Loucy (cell line): ENCODE measurements around the gene RND1.

ENCODE experiments used
- H2AFZ ChIP-seq: fragments of 200-600 bp; sonication (generic); 2 replicates; pipeline ENCODE4 v1.6.0; 2016; ENCODE audit warnings: antibody characterized with exemption, mild to moderate bottlenecking, low read length, moderate library complexity
- H3F3A ChIP-seq: fragments of 200-600 bp; 2 replicates; pipeline ENCODE4 v1.6.0; 2016; ENCODE audit warnings: antibody characterized with exemption, low read depth, mild to moderate bottlenecking
- H3K27me3 ChIP-seq: fragments of 200-600 bp; sonication (generic); 2 replicates; pipeline ENCODE4 v1.6.1; 2014; ENCODE audit warnings: low read length, mild to moderate bottlenecking; ENCODE audit not compliant: insufficient read depth, poor library complexity, severe bottlenecking
- H3K36me3 ChIP-seq: fragments of 200-600 bp; sonication (generic); 2 replicates; pipeline ENCODE4 v1.6.1; 2016; ENCODE audit warnings: low read length; ENCODE audit not compliant: insufficient read depth
- H3K4me1 ChIP-seq: fragments of 200-600 bp; sonication (generic); 2 replicates; pipeline ENCODE4 v1.5.1; 2014; ENCODE audit warnings: low read length, mild to moderate bottlenecking; ENCODE audit not compliant: insufficient read depth, poor library complexity, severe bottlenecking
- H3K4me2 ChIP-seq: fragments of 200-600 bp; sonication (generic); 2 replicates; pipeline ENCODE4 v1.6.0; 2014; ENCODE audit warnings: antibody characterized with exemption, low read length, low read depth, mild to moderate bottlenecking; ENCODE audit not compliant: poor library complexity, severe bottlenecking
- H3K4me3 ChIP-seq: fragments of 200-600 bp; sonication (generic); 2 replicates; pipeline ENCODE4 v1.5.1; 2014; ENCODE audit warnings: low read length, mild to moderate bottlenecking, mixed read lengths; ENCODE audit not compliant: poor library complexity, severe bottlenecking
- H3K79me2 ChIP-seq: fragments of 200-600 bp; sonication (generic); 2 replicates; pipeline ENCODE4 v1.6.1; 2014; ENCODE audit warnings: low read length; ENCODE audit not compliant: insufficient read depth
- H3K9ac ChIP-seq: fragments of 200-600 bp; sonication (generic); 2 replicates; pipeline ENCODE4 v1.6.0; 2014; ENCODE audit warnings: mild to moderate bottlenecking, low read depth, low read length, moderate library complexity; ENCODE audit not compliant: poor library complexity, severe bottlenecking
- H3K9me2 ChIP-seq: fragments of 200-600 bp; sonication (generic); replicated peaks from 2 replicates; pipeline ENCODE4 v1.6.1; 2016; ENCODE audit warnings: low read depth, low read length, mixed read lengths
- H3K9me3 ChIP-seq: fragments of 200-600 bp; sonication (generic); 2 replicates; pipeline ENCODE4 v1.6.1; 2014; ENCODE audit warnings: mild to moderate bottlenecking, antibody characterized with exemption, low read length, low read depth; ENCODE audit not compliant: insufficient read depth
- H4K20me1 ChIP-seq: fragments of 200-600 bp; sonication (generic); 2 replicates; pipeline ENCODE4 v1.6.0; 2014; ENCODE audit warnings: antibody characterized with exemption, low read length, mild to moderate bottlenecking; ENCODE audit not compliant: insufficient read depth, poor library complexity, severe bottlenecking
- EZH2phosphoT487 ChIP-seq: fragments of 200-600 bp; IDR thresholded peaks from 2 replicates; pipeline ENCODE4 v1.6.1; 2018; ENCODE audit warnings: antibody characterized with exemption, mild to moderate bottlenecking, moderate library complexity, borderline replicate concordance
- TF ChIP-seq, protein P1 (sequence below): fragments of 200-600 bp; sonication (generic); conservative IDR thresholded peaks from 2 replicates; pipeline ENCODE4 v1.5.1; 2014; ENCODE audit warnings: mild to moderate bottlenecking, antibody characterized with exemption, low read length

RND1 gene

DNA sequence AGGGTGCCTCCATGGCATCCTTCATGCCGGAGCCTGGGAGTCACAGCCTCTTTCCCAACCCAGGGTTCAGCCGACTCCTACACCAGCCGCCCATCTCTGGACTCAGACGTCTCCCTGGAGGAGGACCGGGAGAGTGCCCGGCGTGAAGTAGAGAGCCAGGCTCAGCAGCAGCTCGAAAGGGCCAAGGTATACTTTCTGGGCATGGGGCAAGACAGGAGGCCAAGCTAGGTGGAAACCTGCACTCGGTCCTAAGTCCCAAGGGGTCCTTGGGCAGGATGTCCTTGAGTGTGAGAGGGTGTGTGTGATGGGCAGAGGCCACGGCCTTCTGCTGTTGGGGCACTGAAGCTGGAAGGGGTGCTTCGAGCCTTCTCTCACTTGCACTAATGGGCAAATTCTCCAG, 42.4 kb downstream of the RND1 start:
- no peaks in the 10 kb centered on the region for H3F3A ChIP-seq
- H4K20me1 ChIP-seq, result peaks cover 7% of the 10 kb centered on the region
- TF ChIP-seq EZH2phosphoT487, result no peak
- TF ChIP-seq, protein P1, sequence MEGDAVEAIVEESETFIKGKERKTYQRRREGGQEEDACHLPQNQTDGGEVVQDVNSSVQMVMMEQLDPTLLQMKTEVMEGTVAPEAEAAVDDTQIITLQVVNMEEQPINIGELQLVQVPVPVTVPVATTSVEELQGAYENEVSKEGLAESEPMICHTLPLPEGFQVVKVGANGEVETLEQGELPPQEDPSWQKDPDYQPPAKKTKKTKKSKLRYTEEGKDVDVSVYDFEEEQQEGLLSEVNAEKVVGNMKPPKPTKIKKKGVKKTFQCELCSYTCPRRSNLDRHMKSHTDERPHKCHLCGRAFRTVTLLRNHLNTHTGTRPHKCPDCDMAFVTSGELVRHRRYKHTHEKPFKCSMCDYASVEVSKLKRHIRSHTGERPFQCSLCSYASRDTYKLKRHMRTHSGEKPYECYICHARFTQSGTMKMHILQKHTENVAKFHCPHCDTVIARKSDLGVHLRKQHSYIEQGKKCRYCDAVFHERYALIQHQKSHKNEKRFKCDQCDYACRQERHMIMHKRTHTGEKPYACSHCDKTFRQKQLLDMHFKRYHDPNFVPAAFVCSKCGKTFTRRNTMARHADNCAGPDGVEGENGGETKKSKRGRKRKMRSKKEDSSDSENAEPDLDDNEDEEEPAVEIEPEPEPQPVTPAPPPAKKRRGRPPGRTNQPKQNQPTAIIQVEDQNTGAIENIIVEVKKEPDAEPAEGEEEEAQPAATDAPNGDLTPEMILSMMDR, result no peak
- no peaks in the 10 kb centered on the region for H3K9me3 ChIP-seq
- H2AFZ ChIP-seq, result no peak overlapping the region
- no peak overlapping the region for H3K4me2 ChIP-seq
- no peak overlapping the region for H3K9ac ChIP-seq
- H3K79me2 ChIP-seq, result no peaks in the 10 kb centered on the region
- no peaks in the 10 kb centered on the region for H3K9me2 ChIP-seq
- H3K36me3 ChIP-seq, result peaks cover 7% of the 10 kb centered on the region; the same call in 1 of the 2 replicates
- H3K4me1 ChIP-seq, result peaks cover 9% of the 10 kb centered on the region
- no peak overlapping the region for H3K4me3 ChIP-seq
- no peaks in the 10 kb centered on the region for H3K27me3 ChIP-seq

DNA sequence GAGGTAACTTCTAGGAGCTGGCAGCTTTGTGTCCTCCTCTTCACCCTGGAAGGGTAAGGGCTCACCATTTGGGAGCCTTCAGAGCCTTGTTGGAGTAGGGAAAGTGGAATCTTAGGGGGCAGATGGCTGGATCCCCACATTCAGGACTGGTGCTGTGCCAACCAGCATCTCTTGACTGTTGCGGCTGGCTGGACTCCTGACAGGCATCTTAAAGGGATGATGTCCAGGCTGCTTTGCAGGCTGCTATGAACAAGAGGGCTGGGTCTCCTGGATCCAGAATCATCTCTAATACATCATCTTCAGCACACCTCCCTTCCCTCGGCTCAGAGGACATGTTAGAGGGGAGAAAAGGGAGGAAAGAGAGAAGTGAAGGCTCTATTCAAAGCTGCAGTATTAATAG, 43.0 kb downstream of the RND1 start:
- Histone ChIP-seq H3K79me2 (no peaks in the 10 kb centered on the region; the same call in 1 of the 2 replicates), H3K4me2 (no peak overlapping the region), H3F3A (no peaks in the 10 kb centered on the region), H3K4me3 (no peak overlapping the region), H3K9me3 (no peaks in the 10 kb centered on the region), H3K36me3 (peaks cover 4% of the 10 kb centered on the region; the same call in 1 of the 2 replicates), H3K9ac (no peak overlapping the region), H4K20me1 (peaks cover 7% of the 10 kb centered on the region), H3K4me1 (peaks cover 12% of the 10 kb centered on the region), H3K9me2 (no peaks in the 10 kb centered on the region), H2AFZ (no peak overlapping the region), H3K27me3 (no peaks in the 10 kb centered on the region)
- no peak for TF ChIP-seq EZH2phosphoT487
- TF ChIP-seq, protein P1, result no peak

DNA sequence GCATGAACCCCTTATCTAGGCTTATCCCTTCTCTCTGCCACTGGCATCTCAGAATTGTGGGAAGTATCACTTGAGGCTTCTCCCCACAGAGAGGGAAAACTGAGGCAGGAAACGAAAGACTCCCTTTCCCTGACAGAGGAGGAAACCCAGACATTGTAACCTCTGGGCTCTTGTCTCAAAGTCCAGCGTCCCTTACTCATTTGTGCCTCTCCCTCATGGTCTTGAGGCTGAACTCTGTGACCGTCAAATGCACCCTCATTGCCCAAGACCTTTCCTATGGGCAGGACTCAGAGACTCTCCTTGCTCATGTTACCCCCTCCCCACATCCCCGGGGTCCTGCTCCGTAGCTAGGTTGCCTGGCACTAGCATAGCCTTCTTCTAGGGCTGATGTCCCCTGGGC, 43.5 kb downstream of the RND1 start:
- no peaks in the 10 kb centered on the region for H3K9me3 ChIP-seq
- H4K20me1 ChIP-seq, result peaks cover 7% of the 10 kb centered on the region
- TF ChIP-seq, protein P1, result no peak
- TF ChIP-seq EZH2phosphoT487, result no peak

More for the DNA sequence above, 43.5 kb downstream of the RND1 start:
- Histone ChIP-seq H3K79me2 (no peaks in the 10 kb centered on the region; the same call in 1 of the 2 replicates), H3K4me1 (peaks cover 16% of the 10 kb centered on the region), H2AFZ (no peak overlapping the region), H3K9me2 (no peaks in the 10 kb centered on the region), H3K27me3 (no peaks in the 10 kb centered on the region), H3K9ac (no peak overlapping the region), H3F3A (no peaks in the 10 kb centered on the region), H3K36me3 (peaks cover under 1% of the 10 kb centered on the region; the same call in 1 of the 2 replicates), H3K4me3 (no peak overlapping the region), H3K4me2 (no peak overlapping the region)
